DOHH2 (cell line): ENCODE measurements around the gene SKAP1.

Experiments
- CTCF ChIP-seq: fragments of 200-600 bp; sonication (generic); IDR thresholded peaks from one replicate; pipeline ENCODE4 v1.5.1; 2014; ENCODE audit warnings: antibody characterized with exemption, mild to moderate bottlenecking, low read depth, low read length; ENCODE audit not compliant: poor library complexity, severe bottlenecking
- EZH2phosphoT487 ChIP-seq: fragments of 200-600 bp; sonication (generic); IDR thresholded peaks from 2 replicates; pipeline ENCODE4 v1.6.1; 2017; ENCODE audit warnings: borderline replicate concordance, mild to moderate bottlenecking, antibody characterized with exemption, low read length, moderate library complexity, mixed read lengths

GRCh38 chr17:48294806-48295361 lies 135.1 kb downstream of the SKAP1 start:
- TF ChIP-seq CTCF (no peak), EZH2phosphoT487 (no peak)
